Fibroblast of mammary gland (primary cell): ENCODE measurements around the gene ABCA6.

Experiments
- DNase-seq: peaks from one replicate; pipeline ENCODE4 v3.0.0-alpha.2; 2010; ENCODE audit warnings: low read depth
- H3K4me3 ChIP-seq: 2 replicates; pipeline ENCODE4 v1.5.1; 2011; ENCODE audit warnings: low read depth, mild to moderate bottlenecking, low read length, moderate library complexity; ENCODE audit not compliant: control insufficient read depth
- TF ChIP-seq, protein P1 (sequence below): conservative IDR thresholded peaks from 2 replicates; pipeline ENCODE4 v1.5.1; 2011; ENCODE audit warnings: low read depth, low read length, inconsistent platforms; ENCODE audit not compliant: control insufficient read depth, insufficient read depth

Gene ABCA6

DNA sequence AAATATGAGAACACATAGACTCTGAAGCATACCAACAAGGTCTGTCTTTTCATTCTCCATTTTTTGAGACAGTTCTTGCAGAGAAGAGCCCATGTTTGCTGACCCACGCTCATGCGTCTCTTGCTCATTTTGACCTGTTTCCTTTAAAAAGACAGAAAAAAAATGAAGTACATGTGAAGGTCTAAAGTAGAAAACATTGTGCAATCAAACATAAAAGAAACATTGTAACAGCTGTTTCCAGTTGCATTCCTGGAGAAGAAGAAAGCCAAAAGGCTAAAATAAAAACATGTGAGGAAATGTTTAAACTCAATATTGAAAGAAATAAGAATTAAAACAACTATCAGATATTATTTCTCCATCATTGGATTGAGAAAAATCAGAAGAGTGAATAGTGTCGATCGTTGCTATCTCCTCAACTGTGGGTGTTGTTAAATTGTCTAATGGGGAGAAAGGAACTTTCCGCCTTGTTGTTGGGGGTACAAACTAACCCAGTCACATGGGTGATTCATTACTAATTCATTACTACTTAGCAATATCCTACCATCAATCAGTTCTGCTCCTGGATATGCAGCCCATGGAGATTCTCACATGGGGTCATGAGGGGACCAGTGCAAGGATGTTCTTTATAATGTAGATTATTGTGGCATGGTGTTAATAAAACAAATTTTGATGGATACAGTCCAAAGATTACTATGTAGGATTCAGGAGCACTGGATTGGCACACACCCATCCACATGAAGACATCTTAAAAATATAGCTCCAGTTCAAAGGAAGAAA, 90.5 kb downstream of the ABCA6 start:
- DNase-seq = peak; percentile 89
- H3K4me3 ChIP-seq = no peak overlapping the region
- TF ChIP-seq, protein P1, sequence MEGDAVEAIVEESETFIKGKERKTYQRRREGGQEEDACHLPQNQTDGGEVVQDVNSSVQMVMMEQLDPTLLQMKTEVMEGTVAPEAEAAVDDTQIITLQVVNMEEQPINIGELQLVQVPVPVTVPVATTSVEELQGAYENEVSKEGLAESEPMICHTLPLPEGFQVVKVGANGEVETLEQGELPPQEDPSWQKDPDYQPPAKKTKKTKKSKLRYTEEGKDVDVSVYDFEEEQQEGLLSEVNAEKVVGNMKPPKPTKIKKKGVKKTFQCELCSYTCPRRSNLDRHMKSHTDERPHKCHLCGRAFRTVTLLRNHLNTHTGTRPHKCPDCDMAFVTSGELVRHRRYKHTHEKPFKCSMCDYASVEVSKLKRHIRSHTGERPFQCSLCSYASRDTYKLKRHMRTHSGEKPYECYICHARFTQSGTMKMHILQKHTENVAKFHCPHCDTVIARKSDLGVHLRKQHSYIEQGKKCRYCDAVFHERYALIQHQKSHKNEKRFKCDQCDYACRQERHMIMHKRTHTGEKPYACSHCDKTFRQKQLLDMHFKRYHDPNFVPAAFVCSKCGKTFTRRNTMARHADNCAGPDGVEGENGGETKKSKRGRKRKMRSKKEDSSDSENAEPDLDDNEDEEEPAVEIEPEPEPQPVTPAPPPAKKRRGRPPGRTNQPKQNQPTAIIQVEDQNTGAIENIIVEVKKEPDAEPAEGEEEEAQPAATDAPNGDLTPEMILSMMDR = no peak

DNA sequence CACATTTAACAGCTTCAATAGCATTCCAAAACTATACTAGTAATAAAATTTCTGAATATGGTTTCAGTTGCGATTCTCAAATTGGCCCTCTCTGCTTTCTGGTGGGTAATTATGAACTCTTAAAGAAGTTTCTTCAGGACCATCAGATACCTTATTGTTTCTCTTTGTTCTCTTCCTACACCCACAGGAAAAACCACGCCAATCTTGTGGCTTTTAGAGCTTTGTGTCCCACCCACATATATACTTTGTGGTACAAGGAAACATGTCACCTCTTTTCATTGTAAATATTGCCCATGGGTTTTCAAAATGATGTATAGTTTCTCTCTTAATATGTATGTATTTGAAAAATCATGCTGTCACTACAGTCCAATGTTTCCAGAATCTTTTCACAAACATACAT, 93.1 kb downstream of the ABCA6 start:
- H3K4me3 ChIP-seq = no peak overlapping the region
- TF ChIP-seq, protein P1 = no peak
- no peak for DNase-seq

DNA sequence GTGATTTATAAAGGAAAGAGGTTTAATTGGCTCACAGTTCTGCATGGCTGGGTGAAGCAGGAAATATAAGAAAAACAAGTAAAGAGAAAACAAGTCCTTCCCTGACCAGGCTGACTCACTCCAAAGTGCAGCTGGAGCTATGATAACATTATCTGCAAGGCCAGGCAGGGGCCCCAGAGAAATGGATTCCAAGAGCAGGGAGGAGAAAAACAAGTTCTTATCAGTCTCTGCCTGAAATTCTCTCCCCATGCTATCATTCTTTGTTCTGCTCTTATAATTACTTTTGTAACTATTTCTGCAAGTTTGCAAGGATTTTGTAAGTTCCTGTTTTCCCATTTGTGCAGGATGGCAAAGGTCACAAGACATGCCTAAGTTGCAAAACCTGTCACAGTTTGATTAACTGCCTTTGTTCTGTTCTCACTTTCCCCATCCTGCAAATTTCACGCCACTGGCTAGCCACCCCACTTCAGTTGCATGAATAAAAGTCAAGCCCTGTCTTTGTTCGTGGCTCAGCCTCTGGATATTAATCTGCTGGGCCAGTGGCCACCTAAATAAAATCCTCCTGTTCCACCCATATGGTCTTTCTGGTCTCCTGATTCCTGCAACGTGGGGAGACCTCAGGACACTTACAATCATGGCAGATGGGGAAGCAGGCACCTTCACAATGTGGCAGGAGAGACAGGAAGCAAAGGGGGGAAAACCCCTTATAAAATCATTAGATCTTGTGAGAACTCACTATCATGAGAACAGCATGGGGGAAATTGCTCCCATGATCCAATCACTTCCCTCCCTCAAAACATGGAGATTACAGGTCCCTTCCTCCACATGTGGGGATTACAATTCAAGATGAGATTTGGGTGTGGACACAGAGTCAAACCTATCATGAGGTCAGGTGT, 94.1 kb downstream of the ABCA6 start:
- no peak overlapping the region for H3K4me3 ChIP-seq
- TF ChIP-seq, protein P1 = no peak
- DNase-seq = peak; percentile 85

DNA sequence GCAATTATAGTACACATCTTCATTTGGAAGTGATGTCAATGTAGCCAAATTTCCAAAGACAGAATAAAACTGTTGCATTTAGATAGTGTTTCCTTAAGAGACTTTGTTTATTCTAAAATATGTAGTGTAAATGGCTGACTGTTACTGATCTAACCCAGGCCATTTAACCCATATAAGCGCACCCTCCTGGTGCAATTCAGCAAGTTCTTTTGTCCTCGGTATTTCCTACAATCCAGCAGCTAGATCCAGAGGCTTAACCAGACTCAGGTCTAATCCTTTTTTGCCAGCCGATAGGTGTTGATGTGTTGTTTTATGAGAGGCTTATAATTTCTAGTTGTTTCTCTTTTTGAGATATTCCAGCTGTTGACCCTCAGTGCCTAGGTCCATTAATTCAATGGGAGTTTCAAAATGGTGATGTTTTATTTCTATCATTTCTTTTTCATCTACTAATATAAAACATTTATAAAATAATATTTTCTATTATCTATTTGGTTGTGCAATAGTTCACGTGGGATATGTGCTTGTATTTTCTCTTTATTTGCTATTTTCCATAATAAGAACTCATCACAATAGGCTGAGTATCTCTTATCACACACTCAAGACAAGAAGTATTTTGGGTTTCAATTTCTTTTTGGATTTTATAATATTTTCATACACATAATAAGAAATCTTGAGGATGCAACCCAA, 95.4 kb downstream of the ABCA6 start:
- no peak for DNase-seq
- TF ChIP-seq, protein P1 = no peak
- no peak overlapping the region for H3K4me3 ChIP-seq

DNA sequence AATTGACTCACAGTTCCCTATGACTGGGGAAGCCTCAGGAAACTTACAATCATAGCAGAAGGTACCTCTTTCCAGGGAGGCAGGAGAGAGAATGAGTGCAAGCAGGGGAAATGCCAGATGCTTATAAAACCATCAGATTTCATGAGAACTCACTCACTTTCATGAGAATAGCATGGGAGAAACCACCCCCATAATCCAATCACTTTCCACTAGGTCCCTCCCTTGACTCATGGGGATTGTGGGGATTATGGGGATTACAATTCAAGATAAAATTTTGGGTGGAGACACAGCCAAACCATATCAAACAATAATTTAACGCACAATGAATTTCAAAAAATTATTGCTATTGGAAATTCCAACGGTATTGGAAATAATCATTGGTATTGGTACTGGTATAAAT, 96.0 kb downstream of the ABCA6 start:
- TF ChIP-seq, protein P1 = no peak
- H3K4me3 ChIP-seq = no peak overlapping the region
- DNase-seq = no peak

DNA sequence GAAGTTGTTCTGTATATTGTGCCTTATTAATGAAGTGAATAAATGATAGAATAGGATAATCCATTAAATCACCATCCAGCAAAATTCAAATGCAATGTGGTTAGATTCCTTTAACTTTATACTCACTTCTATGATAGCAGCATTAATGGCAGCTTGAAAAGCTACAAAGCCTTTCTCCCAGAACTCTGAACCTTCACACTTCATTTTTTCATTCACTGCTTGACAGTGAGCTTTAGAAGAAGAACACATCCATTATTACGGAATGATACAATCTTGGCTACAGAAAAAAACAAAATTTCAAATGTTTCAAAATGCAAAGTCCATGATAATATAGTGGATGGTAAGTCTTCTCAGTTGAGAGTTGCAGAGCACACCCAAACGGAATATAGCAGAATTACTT, 97.3 kb downstream of the ABCA6 start:
- TF ChIP-seq, protein P1 = no peak
- H3K4me3 ChIP-seq = no peak overlapping the region
- no peak for DNase-seq
